IMR-90 (cell line): ENCODE data around the gene POLR1A. TPM values are rescaled to one million over a fixed set of nuclear protein-coding genes. Genes with fewer than 3 reads are reported as not detected.
A peak's percentile ranks its signal among the peaks of the same experiment; 100 is the strongest.

ENCODE experiments used
- ATAC-seq: fragments of 200-7000 bp; cut with Tn5 transposase; 2 replicates; pipeline ENCODE4 v1.9.1; 2020; ENCODE audit warnings: low read depth, mild to moderate bottlenecking, moderate library complexity
- BruUV-seq: library from RNA; stranded (reverse); fragments of 400-500 nt; replicated peaks from 2 replicates; lab custom pipeline; 2021; lab: Mats Ljungman, UMichigan
- CTCF ChIA-PET: fragments of 300-600 bp; formaldehyde crosslinking; extraction: SDS; loops from one replicate; lab custom pipeline; 2021; ENCODE audit warnings: antibody characterized with exemption; lab: Yijun Ruan, JAX
- POLR2A ChIA-PET: fragments of 300-600 bp; sonication (Branson Sonifier 250); formaldehyde crosslinking; loops from one replicate; lab custom pipeline; 2022; ENCODE audit warnings: antibody characterized with exemption; ENCODE audit not compliant: unreplicated experiment; lab: Charles Lee
- DNase-seq: peaks from one replicate; pipeline ENCODE4 v3.0.0; 2013
- H2AFZ ChIP-seq: replicated peaks from 2 replicates; pipeline ENCODE3; 2013; ENCODE audit warnings: low read length, mild to moderate bottlenecking; ENCODE audit not compliant: poor library complexity
- H2AK5ac ChIP-seq: 2 replicates; pipeline ENCODE4 v1.6.1; 2013; ENCODE audit warnings: low read depth, low read length, inconsistent platforms
- H2AK9ac ChIP-seq: replicated peaks from 2 replicates; pipeline ENCODE3; 2013; ENCODE audit warnings: mild to moderate bottlenecking, low read depth, low read length, moderate library complexity; ENCODE audit not compliant: poor library complexity
- H2BK120ac ChIP-seq: 2 replicates; pipeline ENCODE4 v1.6.1; 2013; ENCODE audit warnings: low read depth, low read length, inconsistent platforms
- H2BK15ac ChIP-seq: 3 replicates; pipeline ENCODE4 v1.6.1; 2013; ENCODE audit warnings: low read depth, low read length, inconsistent platforms
- H2BK20ac ChIP-seq: 2 replicates; pipeline ENCODE4 v1.6.1; 2013; ENCODE audit warnings: low read depth, mild to moderate bottlenecking, inconsistent platforms, low read length, moderate library complexity
- H2BK5ac ChIP-seq: 2 replicates; pipeline ENCODE4 v1.6.1; 2013; ENCODE audit warnings: mild to moderate bottlenecking, low read depth, low read length, inconsistent platforms; ENCODE audit not compliant: poor library complexity, severe bottlenecking
- H3K14ac ChIP-seq: replicated peaks from 2 replicates; pipeline ENCODE4 v1.6.1; 2013; ENCODE audit warnings: low read depth, low read length, inconsistent platforms
- H3K18ac ChIP-seq: 2 replicates; pipeline ENCODE4 v1.6.1; 2013; ENCODE audit warnings: low read depth, low read length, control low read depth
- H3K23ac ChIP-seq: 2 replicates; pipeline ENCODE4 v1.6.1; 2013; ENCODE audit warnings: low read depth, low read length, inconsistent platforms
- H3K27ac ChIP-seq: 2 replicates; pipeline ENCODE4 v1.5.1; 2013; ENCODE audit warnings: mild to moderate bottlenecking, control low read depth, low read length; ENCODE audit not compliant: insufficient read depth
- H3K27me3 ChIP-seq: 2 replicates; pipeline ENCODE4 v1.6.1; 2013; ENCODE audit warnings: low read length; ENCODE audit not compliant: control insufficient read depth, insufficient read depth
- H3K36me3 ChIP-seq: 2 replicates; pipeline ENCODE4 v1.6.1; 2013; ENCODE audit warnings: low read length, mixed read lengths; ENCODE audit not compliant: control insufficient read depth, insufficient read depth
- H3K4ac ChIP-seq: 2 replicates; pipeline ENCODE4 v1.6.1; 2013; ENCODE audit warnings: low read depth, low read length, inconsistent platforms
- H3K4me1 ChIP-seq: 2 replicates; pipeline ENCODE4 v1.6.1; 2013; ENCODE audit warnings: low read length, mixed read lengths; ENCODE audit not compliant: control insufficient read depth, insufficient read depth
- H3K4me2 ChIP-seq: 2 replicates; pipeline ENCODE4 v1.6.1; 2013; ENCODE audit warnings: low read depth, mild to moderate bottlenecking, control low read depth, low read length, moderate library complexity
- H3K4me3 ChIP-seq: 2 replicates; pipeline ENCODE4 v1.5.1; 2013; ENCODE audit warnings: low read depth, mild to moderate bottlenecking, control low read depth, low read length, moderate library complexity; ENCODE audit not compliant: insufficient read depth
- H3K56ac ChIP-seq: 2 replicates; pipeline ENCODE4 v1.6.1; 2013; ENCODE audit warnings: low read length, inconsistent platforms; ENCODE audit not compliant: insufficient read depth; ENCODE audit errors: extremely low read depth
- H3K79me1 ChIP-seq, 2 experiments: 2 replicates each; pipeline ENCODE4 v1.6.1; 2013; ENCODE audit warnings: low read length in 2 of 2, inconsistent platforms in 1 of 2, low read depth in 1 of 2
- H3K9ac ChIP-seq: 2 replicates; pipeline ENCODE4 v1.6.1; 2013; ENCODE audit warnings: low read depth, low read length, control low read depth
- H3K9me1 ChIP-seq: 2 replicates; pipeline ENCODE4 v1.6.1; 2013; ENCODE audit warnings: low read length, inconsistent platforms; ENCODE audit not compliant: insufficient read depth
- H3K9me3 ChIP-seq: 2 replicates; pipeline ENCODE4 v1.6.1; 2013; ENCODE audit warnings: low read length; ENCODE audit not compliant: control insufficient read depth, insufficient read depth
- H4K20me1 ChIP-seq: 2 replicates; pipeline ENCODE4 v1.6.1; 2013; ENCODE audit warnings: low read length, inconsistent platforms; ENCODE audit not compliant: insufficient read depth
- H4K5ac ChIP-seq: 2 replicates; pipeline ENCODE4 v1.6.1; 2013; ENCODE audit warnings: mild to moderate bottlenecking, low read depth, low read length, control low read depth
- H4K8ac ChIP-seq, 2 experiments: 2 replicates each; pipeline ENCODE4 v1.6.1; 2013; ENCODE audit warnings: low read depth in 2 of 2, low read length in 2 of 2, control low read depth in 1 of 2, inconsistent platforms in 1 of 2
- H4K91ac ChIP-seq: 2 replicates; pipeline ENCODE4 v1.6.1; 2013; ENCODE audit warnings: low read depth, low read length, inconsistent platforms; ENCODE audit not compliant: insufficient read depth
- BHLHE40 ChIP-seq: fragments of 150-350 bp; IDR thresholded peaks from 2 replicates; pipeline ENCODE4 v1.6.1; 2016; ENCODE audit warnings: mild to moderate bottlenecking, low read depth, low read length
- CEBPB ChIP-seq: IDR thresholded peaks from 2 replicates; pipeline ENCODE4 v1.6.1; 2012; ENCODE audit warnings: low read depth, low read length, improper control_type of control experiment
- CHD1 ChIP-seq: IDR thresholded peaks from 2 replicates; pipeline ENCODE4 v1.6.1; 2012; ENCODE audit warnings: low read depth, low read length, improper control_type of control experiment
- ELK1 ChIP-seq: fragments of 150-350 bp; IDR thresholded peaks from 2 replicates; pipeline ENCODE4 v1.6.1; 2016; ENCODE audit warnings: low read depth, mild to moderate bottlenecking, low read length, moderate library complexity, borderline replicate concordance
- FOS ChIP-seq: fragments of 150-350 bp; IDR thresholded peaks from 2 replicates; pipeline ENCODE4 v1.6.1; 2016; ENCODE audit warnings: low read depth, low read length
- MAFK ChIP-seq: IDR thresholded peaks from 2 replicates; pipeline ENCODE4 v1.6.1; 2012; ENCODE audit warnings: low read depth, low read length, improper control_type of control experiment
- MAZ ChIP-seq: IDR thresholded peaks from 2 replicates; pipeline ENCODE4 v1.6.1; 2012; ENCODE audit warnings: low read depth, mild to moderate bottlenecking, low read length, improper control_type of control experiment, moderate library complexity, borderline replicate concordance
- MXI1 ChIP-seq: IDR thresholded peaks from 2 replicates; pipeline ENCODE4 v1.6.1; 2012; ENCODE audit warnings: low read depth, mild to moderate bottlenecking, low read length, moderate library complexity, borderline replicate concordance
- NFE2L2 ChIP-seq: fragments of 150-350 bp; IDR thresholded peaks from 2 replicates; pipeline ENCODE4 v1.6.1; 2016; ENCODE audit warnings: low read depth, mild to moderate bottlenecking, low read length
- POLR2A ChIP-seq: IDR thresholded peaks from 2 replicates; pipeline ENCODE4 v1.6.1; 2012; ENCODE audit warnings: mild to moderate bottlenecking, low read depth, low read length
- RAD21 ChIP-seq: IDR thresholded peaks from 2 replicates; pipeline ENCODE4 v1.6.1; 2012; ENCODE audit warnings: low read length, improper control_type of control experiment
- RCOR1 ChIP-seq: IDR thresholded peaks from 2 replicates; pipeline ENCODE4 v1.6.1; 2012; ENCODE audit warnings: mild to moderate bottlenecking, low read length, improper control_type of control experiment; ENCODE audit not compliant: insufficient replicate concordance
- RFX5 ChIP-seq: IDR thresholded peaks from 2 replicates; pipeline ENCODE4 v1.8.0; 2012; ENCODE audit warnings: low read depth, mild to moderate bottlenecking, low read length, moderate library complexity
- SMC3 ChIP-seq: fragments of 150-350 bp; IDR thresholded peaks from 2 replicates; pipeline ENCODE4 v1.6.1; 2016; ENCODE audit warnings: low read depth, mild to moderate bottlenecking, antibody characterized with exemption, low read length, moderate library complexity
- WGBS, 2 experiments: methylation state at CpG; one replicate each; pipeline versions ENCODE4 v1.1.5 to v1.1.7; 2013; ENCODE audit warnings: missing lambda C conversion rate in 2 of 2; ENCODE audit not compliant: insufficient read length in 1 of 2; ENCODE audit errors: extremely low coverage in 2 of 2; 5-methylcytosine and 5-hydroxymethylcytosine counted together
- dilution Hi-C: fragments of 300-500 bp; cut with HindIII; formaldehyde crosslinking; loops from one replicate; pipeline ENCODE4 v1.14.3; 2018; ENCODE audit warnings: low sequenced_read_pairs; ENCODE audit not compliant: unreplicated experiment
- in situ Hi-C: fragments of 300-500 bp; cut with MboI; formaldehyde crosslinking; loops from 3 replicates; pipeline ENCODE4 v1.14.3; 2019; ENCODE audit warnings: low sequenced_read_pairs, inconsistent platforms, mixed read lengths
- intact Hi-C: fragments of 100-400 bp; cut with micrococcal nuclease; formaldehyde crosslinking; loops from 2 replicates; pipeline ENCODE4 v1.10.0; 2022
- polyA plus RNA-seq, 3 experiments: library from polyadenylated mRNA; depleted of rRNA; stranded (reverse); fragments of >200 nt; gene quantifications; 2 replicates each; pipeline ENCODE4 v1.2.3, GENCODE V29; 2012; ENCODE audit warnings: low replicate concordance in 1 of 3
- total RNA-seq: library from RNA; depleted of rRNA; stranded (reverse); fragments of >200 nt; gene quantifications from 2 replicates; pipeline ENCODE4 v1.2.3, GENCODE V29; 2012

Gene POLR1A
- total and polyA plus RNA-seq, 2 of the 4 experiments (the other 2 are of a cell fraction), result 7.6 to 27.4 TPM

- POLR2A ChIA-PET, result no interaction called here
- CTCF ChIA-PET, result no interaction called here
- intact Hi-C loops, result loop anchor here (10.0 kb wide), 1 partner anchor 321 kb away; no protein-coding TSS in a partner anchor
Observed at GRCh38 chr2:86143926-86144685, 38.4 kb upstream of the POLR1A start.

More at GRCh38 chr2:86143926-86144685, 38.4 kb upstream of the POLR1A start:
- Histone ChIP-seq H2AFZ (no peak overlapping the region), H4K91ac (no peak overlapping the region), H3K4me2 (no peak overlapping the region), H2BK120ac (no peak overlapping the region), H3K79me1 (no peaks in the 10 kb centered on the region), H3K9me1 (no peaks in the 10 kb centered on the region), H3K9ac (no peak overlapping the region), H3K4me1 (no peaks in the 10 kb centered on the region), H2BK15ac (no peak overlapping the region), H2AK9ac (no peak overlapping the region), H3K18ac (no peak overlapping the region), H4K8ac (no peak overlapping the region), H4K5ac (no peak overlapping the region), H2BK20ac (no peak overlapping the region), H3K4ac (no peak overlapping the region), H2BK5ac (no peak overlapping the region), H3K56ac (no peak overlapping the region), H3K14ac (no peak overlapping the region), H3K4me3 (no peak overlapping the region), H3K23ac (no peak overlapping the region), H3K27ac (no peak overlapping the region), H3K36me3 (peaks cover 55% of the 10 kb centered on the region), H3K9me3 (no peaks in the 10 kb centered on the region), H4K20me1 (peaks cover 3% of the 10 kb centered on the region; the same call in 1 of the 2 replicates), H2AK5ac (no peak overlapping the region), H3K27me3 (no peaks in the 10 kb centered on the region)
- 100% methylated on average over 3 of the region's 14 CpGs; no CpG with 5 or more reads in 1 of the 2 experiments for WGBS, 2 experiments
- TSS peak; percentile 96 for BruUV-seq
- TF ChIP-seq RFX5 (no peak), POLR2A (no peak), MXI1 (no peak), NFE2L2 (no peak), RAD21 (no peak), RCOR1 (no peak), CHD1 (no peak), ELK1 (no peak), MAZ (no peak), CEBPB (no peak), FOS (no peak), BHLHE40 (no peak), MAFK (no peak), SMC3 (no peak)
- in situ Hi-C loops, result no loop called here
- dilution Hi-C loops, result no loop called here
- ATAC-seq (no peak), DNase-seq (no peak)
